Measurements from ENCODE around the gene ECI1.

ECI1 gene

DNA sequence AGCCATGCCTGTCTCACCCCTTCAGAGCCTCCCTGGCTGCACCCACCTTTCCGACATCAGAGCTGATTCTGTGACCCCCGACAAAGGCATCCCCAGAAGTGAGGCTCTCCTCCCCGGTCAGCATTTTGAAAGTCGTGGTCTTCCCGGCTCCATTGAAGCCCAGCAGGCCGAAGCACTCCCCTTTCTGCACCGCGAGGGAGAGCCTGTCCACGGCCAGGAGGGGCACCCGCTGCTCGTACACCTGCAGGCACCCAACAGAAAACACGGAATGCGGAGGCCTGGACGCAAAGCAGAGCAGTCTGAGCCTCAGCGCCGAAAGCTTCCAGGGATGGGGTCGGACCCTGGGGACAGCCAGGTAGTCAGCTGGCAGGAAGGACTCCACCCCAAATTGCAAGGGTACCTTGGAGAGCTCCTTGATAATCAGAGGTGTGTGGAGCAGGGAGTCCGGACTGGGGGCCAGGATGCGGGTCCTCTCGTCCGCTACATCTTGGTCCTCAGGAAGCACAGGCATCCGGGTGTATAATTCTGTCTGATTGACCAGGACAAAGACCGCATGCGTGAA lies 29.7 kb upstream of the ECI1 start:
- H3K79me2 ChIP-seq = no peaks in the 10 kb centered on the region
- H3K27me3 ChIP-seq (ENCODE audit: control insufficient read depth, insufficient read depth, low read length) = no peaks in the 10 kb centered on the region
- no peak overlapping the region for H2AFZ ChIP-seq
- H3K9ac ChIP-seq = no peak overlapping the region
- TF ChIP-seq, protein P1, sequence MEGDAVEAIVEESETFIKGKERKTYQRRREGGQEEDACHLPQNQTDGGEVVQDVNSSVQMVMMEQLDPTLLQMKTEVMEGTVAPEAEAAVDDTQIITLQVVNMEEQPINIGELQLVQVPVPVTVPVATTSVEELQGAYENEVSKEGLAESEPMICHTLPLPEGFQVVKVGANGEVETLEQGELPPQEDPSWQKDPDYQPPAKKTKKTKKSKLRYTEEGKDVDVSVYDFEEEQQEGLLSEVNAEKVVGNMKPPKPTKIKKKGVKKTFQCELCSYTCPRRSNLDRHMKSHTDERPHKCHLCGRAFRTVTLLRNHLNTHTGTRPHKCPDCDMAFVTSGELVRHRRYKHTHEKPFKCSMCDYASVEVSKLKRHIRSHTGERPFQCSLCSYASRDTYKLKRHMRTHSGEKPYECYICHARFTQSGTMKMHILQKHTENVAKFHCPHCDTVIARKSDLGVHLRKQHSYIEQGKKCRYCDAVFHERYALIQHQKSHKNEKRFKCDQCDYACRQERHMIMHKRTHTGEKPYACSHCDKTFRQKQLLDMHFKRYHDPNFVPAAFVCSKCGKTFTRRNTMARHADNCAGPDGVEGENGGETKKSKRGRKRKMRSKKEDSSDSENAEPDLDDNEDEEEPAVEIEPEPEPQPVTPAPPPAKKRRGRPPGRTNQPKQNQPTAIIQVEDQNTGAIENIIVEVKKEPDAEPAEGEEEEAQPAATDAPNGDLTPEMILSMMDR (IDR thresholded peaks at IDR 0.05) = no peak
- H3K4me3 ChIP-seq (ENCODE audit: low read depth, low read length) = no peak overlapping the region
- no peaks in the 10 kb centered on the region for H3K4me1 ChIP-seq
- no peaks in the 10 kb centered on the region for H3K36me3 ChIP-seq (ENCODE audit: control insufficient read depth, insufficient read depth, low read length)
- no peaks in the 10 kb centered on the region for H3K9me3 ChIP-seq (ENCODE audit: control insufficient read depth, low read length)
- H3K4me2 ChIP-seq (ENCODE audit: low read length) = no peak overlapping the region
- no peak overlapping the region for H3K27ac ChIP-seq

DNA sequence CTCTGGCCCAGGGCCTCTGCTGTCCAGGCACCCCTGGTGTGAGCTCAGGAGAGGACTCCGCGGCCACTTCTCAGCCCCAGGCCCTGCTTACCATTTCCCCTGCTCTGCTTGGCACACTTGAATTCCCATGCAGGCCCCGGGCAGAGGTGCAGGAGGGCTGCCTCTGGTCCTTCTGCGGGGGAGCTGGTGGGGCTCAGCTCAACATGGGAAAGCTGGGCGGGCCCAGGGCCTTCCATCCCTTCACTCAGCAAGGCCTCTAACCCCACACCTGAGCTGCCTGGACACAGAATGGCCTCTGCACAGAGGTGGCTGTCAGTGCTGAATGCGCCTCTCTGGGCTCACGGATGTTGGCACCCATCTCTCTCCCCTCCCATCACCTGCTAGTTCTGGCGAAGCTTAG lies 29.1 kb upstream of the ECI1 start:
- Histone ChIP-seq H2AFZ (no peak overlapping the region), H3K27me3 (ENCODE audit: control insufficient read depth, insufficient read depth, low read length) (no peaks in the 10 kb centered on the region), H3K9me3 (ENCODE audit: control insufficient read depth, low read length) (no peaks in the 10 kb centered on the region), H3K36me3 (ENCODE audit: control insufficient read depth, insufficient read depth, low read length) (no peaks in the 10 kb centered on the region), H3K27ac (no peak overlapping the region), H3K4me3 (ENCODE audit: low read depth, low read length) (no peak overlapping the region), H3K9ac (no peak overlapping the region), H3K4me1 (no peaks in the 10 kb centered on the region), H3K4me2 (ENCODE audit: low read length) (no peak overlapping the region), H3K79me2 (no peaks in the 10 kb centered on the region)
- TF ChIP-seq, protein P1 (IDR thresholded peaks at IDR 0.05) = no peak

DNA sequence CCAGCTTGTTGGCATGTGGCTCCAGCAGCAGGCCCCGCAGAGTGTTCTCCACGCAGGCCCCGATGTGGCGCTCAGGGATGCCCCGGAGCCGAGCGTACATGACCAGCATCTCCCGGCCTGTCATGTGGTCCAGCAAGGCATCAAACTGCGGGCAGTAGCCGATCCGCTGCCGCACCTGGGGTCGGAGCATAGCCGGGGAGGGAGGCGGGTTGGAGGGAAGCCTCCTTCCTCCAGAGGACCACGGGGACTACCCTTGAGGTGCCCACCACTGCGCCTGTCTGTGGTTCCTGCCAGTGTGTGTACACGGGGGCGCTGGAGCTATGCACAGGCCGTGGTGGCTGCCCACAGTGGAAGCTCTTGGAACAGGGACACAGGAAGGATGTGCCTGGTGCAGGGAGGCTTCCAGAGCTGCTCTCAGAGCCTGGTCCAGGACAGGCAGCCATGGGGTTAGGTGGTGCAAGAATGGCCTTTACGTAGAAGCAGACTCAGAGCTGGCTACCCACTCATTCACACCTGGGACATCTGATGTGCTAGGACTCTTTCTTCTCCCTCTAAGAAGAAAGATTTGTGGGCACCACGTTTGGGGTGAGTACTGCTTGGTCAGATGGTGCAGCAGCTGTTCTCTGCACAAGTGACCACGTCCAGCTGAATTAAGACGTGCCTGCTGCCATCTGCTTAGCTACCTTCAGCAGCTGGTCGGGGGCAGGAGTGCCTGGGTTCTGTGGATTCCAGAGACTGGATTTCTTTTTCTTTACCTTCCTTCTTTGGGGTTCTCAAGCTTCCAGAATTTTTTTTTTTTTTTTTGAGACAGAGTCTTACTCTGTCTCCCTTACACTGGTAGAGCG lies 27.8 kb upstream of the ECI1 start:
- no peaks in the 10 kb centered on the region for H3K27me3 ChIP-seq (ENCODE audit: control insufficient read depth, insufficient read depth, low read length)
- H3K27ac ChIP-seq = no peak overlapping the region
- TF ChIP-seq, protein P1 (IDR thresholded peaks at IDR 0.05) = no peak
- H3K36me3 ChIP-seq (ENCODE audit: control insufficient read depth, insufficient read depth, low read length) = no peaks in the 10 kb centered on the region
- no peak overlapping the region for H2AFZ ChIP-seq
- H3K4me1 ChIP-seq = no peaks in the 10 kb centered on the region
- no peaks in the 10 kb centered on the region for H3K79me2 ChIP-seq
- no peak overlapping the region for H3K4me3 ChIP-seq (ENCODE audit: low read depth, low read length)
- no peak overlapping the region for H3K9ac ChIP-seq
- H3K9me3 ChIP-seq (ENCODE audit: control insufficient read depth, low read length) = no peaks in the 10 kb centered on the region
- H3K4me2 ChIP-seq (ENCODE audit: low read length) = no peak overlapping the region

DNA sequence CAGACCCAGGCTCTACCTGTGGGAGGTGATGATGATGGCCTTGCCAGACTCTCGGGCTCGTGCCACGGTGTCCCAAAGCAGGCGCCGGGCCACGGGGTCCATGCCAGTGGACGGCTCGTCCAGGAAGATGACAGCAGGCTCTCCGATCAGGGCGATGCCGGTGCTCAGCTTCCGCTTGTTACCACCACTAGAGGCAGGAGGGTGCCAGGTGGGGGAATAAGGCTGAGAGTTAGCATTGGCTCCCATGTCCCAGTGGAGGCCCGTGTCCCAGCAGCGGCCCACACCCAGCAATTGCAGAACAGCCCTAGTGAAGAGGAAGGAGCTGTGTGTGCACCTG lies 26.9 kb upstream of the ECI1 start:
- Histone ChIP-seq H3K79me2 (no peaks in the 10 kb centered on the region), H3K9ac (no peak overlapping the region), H3K4me1 (no peaks in the 10 kb centered on the region), H3K27ac (no peak overlapping the region), H3K4me2 (ENCODE audit: low read length) (no peak overlapping the region), H3K9me3 (ENCODE audit: control insufficient read depth, low read length) (no peaks in the 10 kb centered on the region), H3K4me3 (ENCODE audit: low read depth, low read length) (no peak overlapping the region), H3K27me3 (ENCODE audit: control insufficient read depth, insufficient read depth, low read length) (no peaks in the 10 kb centered on the region), H2AFZ (no peak overlapping the region), H3K36me3 (ENCODE audit: control insufficient read depth, insufficient read depth, low read length) (no peaks in the 10 kb centered on the region)
- TF ChIP-seq, protein P1 (IDR thresholded peaks at IDR 0.05) = no peak
